ENCODE measurements around the gene GALNT17. TPM values are rescaled to one million over a fixed set of nuclear protein-coding genes. Genes with fewer than 3 reads are reported as not detected.

The GALNT17 gene
- polyA plus RNA-seq, 1 experiment = not detected

DNA sequence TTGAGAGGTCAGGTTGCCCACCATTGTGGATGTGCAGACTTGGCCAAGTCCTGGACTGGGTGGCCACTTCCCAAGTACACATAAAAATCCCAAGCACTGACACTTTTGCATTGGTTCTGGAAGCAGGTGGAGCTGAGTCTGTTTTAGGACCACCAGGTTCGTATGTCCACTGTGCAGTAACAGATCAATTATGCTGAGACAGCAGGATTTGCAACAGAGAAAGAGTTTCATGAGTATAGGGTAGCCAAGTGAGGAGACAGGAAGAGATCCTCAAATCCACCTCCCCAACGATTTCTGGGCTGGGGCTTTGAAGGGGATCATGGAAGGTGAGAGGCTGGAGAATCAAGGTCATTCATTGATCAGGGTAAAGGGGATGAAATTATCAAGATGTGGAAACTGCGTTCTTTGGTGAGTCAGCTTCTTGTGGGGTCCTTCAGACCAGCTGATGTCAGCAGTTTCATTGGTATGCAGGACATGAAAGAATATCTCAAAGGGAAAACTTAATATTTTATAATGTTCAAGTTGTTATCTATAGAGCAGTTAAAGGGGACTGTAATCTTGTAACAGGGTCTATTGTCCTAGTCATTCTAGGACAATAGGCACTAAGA lies 277.7 kb downstream of the GALNT17 start:
- DNase-seq (ENCODE audit: low read depth, low spot score) = no peak
- Histone ChIP-seq H3K27me3 (ENCODE audit: control insufficient read depth, insufficient read depth, low read length) (no peaks in the 10 kb centered on the region), H3K4me3 (ENCODE audit: low read depth, low read length) (no peak overlapping the region), H3K27ac (ENCODE audit: low read depth, low read length) (no peak overlapping the region), H3K9me3 (ENCODE audit: control insufficient read depth, insufficient read depth, low read length) (peaks cover 47% of the 10 kb centered on the region)
- POLR2A ChIA-PET = no interaction called here
- CTCF ChIA-PET = no interaction called here
- TF ChIP-seq, protein P1, sequence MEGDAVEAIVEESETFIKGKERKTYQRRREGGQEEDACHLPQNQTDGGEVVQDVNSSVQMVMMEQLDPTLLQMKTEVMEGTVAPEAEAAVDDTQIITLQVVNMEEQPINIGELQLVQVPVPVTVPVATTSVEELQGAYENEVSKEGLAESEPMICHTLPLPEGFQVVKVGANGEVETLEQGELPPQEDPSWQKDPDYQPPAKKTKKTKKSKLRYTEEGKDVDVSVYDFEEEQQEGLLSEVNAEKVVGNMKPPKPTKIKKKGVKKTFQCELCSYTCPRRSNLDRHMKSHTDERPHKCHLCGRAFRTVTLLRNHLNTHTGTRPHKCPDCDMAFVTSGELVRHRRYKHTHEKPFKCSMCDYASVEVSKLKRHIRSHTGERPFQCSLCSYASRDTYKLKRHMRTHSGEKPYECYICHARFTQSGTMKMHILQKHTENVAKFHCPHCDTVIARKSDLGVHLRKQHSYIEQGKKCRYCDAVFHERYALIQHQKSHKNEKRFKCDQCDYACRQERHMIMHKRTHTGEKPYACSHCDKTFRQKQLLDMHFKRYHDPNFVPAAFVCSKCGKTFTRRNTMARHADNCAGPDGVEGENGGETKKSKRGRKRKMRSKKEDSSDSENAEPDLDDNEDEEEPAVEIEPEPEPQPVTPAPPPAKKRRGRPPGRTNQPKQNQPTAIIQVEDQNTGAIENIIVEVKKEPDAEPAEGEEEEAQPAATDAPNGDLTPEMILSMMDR (IDR thresholded peaks at IDR 0.05; ENCODE audit: low read depth, low read length) = no peak

DNA sequence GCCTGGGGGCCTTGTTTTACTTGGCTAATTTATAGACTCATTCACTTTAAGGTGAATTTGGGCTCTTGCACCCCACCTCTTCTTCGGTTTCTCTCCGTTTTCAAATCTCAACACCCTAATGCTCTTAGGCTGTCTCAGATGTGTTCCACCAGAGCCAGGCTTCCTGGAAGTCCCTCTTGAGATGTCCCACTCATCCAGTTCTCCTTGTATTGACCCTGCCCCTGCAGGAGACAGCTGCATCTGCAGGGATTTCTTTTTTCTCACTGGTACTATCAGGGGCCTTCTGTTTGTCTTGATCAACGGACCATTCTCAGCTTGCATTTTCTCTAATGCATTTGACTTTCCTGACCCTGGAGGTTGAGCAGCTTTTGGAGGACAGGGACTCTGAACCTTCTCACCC lies 279.5 kb downstream of the GALNT17 start:
- POLR2A ChIA-PET = no interaction called here
- DNase-seq (ENCODE audit: low read depth, low spot score) = no peak

DNA sequence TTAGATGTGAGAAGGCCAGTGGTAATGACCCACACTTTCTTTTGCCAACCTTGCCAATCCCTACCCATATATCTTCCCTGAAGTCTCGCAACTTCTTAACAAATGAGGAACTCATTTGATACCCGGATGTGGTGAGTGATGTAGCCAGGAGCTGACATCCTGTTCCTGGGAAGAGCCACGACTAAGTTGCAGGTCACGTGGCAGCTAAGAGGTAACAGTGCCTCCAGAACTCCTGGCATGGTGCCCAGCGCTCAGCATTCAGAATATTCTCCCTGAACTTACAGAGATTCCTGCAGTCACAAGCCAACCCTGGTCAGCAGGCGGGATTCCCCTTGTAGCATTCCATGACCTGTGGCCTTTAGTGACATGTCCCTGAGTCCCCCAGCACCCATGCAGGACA lies 282.5 kb downstream of the GALNT17 start:
- TF ChIP-seq, protein P1 (IDR thresholded peaks at IDR 0.05; ENCODE audit: low read depth, low read length) = no peak
- POLR2A ChIA-PET = no interaction called here

More for the DNA sequence above, 279.5 kb downstream of the GALNT17 start:
- Histone ChIP-seq H3K4me3 (ENCODE audit: low read depth, low read length) (no peak overlapping the region), H3K27ac (ENCODE audit: low read depth, low read length) (no peak overlapping the region), H3K27me3 (ENCODE audit: control insufficient read depth, insufficient read depth, low read length) (no peaks in the 10 kb centered on the region), H3K9me3 (ENCODE audit: control insufficient read depth, insufficient read depth, low read length) (peaks cover 54% of the 10 kb centered on the region)
- TF ChIP-seq, protein P1 (IDR thresholded peaks at IDR 0.05; ENCODE audit: low read depth, low read length) = no peak
- CTCF ChIA-PET = no interaction called here

DNA sequence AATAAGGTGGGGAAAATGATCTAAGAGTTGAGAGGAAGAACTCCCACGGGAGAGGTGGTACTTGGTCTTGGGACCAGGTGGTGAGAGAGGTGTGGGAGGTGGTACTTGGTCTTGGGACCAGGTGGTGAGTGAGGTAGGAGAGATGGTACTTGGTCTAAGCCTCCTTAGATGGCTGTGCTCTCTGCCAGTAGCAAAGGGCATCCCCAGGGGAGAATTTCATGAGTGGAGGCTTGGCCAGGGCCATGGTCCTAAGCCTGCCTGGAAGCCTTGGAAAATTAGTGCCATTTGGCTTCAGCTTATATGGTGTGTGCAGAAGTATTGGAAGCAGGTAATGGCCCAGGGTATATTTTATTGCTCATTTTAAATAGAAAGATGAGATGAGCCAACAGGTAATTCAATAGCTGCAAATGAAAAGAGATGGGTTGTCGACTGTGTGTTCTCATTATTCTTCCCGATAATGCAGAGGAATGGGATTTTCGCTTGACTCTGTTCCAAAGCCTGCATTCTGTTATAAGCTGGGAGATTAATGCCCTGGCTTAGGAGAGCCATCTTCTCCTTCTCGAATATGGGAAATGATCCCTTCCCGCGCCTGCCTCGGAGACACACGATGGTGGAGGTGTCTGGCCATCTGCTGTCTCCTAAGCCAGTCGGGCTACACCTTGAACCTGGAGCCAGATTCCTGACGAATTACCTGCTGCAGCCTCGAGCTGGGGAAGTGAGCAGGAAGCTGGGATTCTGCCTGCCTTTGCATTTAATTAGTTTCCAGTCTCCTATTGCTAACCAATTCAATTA lies 287.8 kb downstream of the GALNT17 start:
- ChIA-PET CTCF (no interaction called here), POLR2A (no interaction called here)
- H3K9me3 ChIP-seq (ENCODE audit: control insufficient read depth, insufficient read depth, low read length) = peaks cover 58% of the 10 kb centered on the region
- no peaks in the 10 kb centered on the region for H3K27me3 ChIP-seq (ENCODE audit: control insufficient read depth, insufficient read depth, low read length)
- H3K27ac ChIP-seq (ENCODE audit: low read depth, low read length) = no peak overlapping the region
- no peak for DNase-seq (ENCODE audit: low read depth, low spot score)
- no peak overlapping the region for H3K4me3 ChIP-seq (ENCODE audit: low read depth, low read length)
- TF ChIP-seq, protein P1 (IDR thresholded peaks at IDR 0.05; ENCODE audit: low read depth, low read length) = no peak

More for the DNA sequence above, 282.5 kb downstream of the GALNT17 start:
- Histone ChIP-seq H3K27me3 (ENCODE audit: control insufficient read depth, insufficient read depth, low read length) (no peaks in the 10 kb centered on the region), H3K9me3 (ENCODE audit: control insufficient read depth, insufficient read depth, low read length) (peaks cover 61% of the 10 kb centered on the region), H3K27ac (ENCODE audit: low read depth, low read length) (no peak overlapping the region), H3K4me3 (ENCODE audit: low read depth, low read length) (no peak overlapping the region)
- DNase-seq (ENCODE audit: low read depth, low spot score) = no peak
- CTCF ChIA-PET = interaction anchor here (0.6 kb wide), 1 partner anchor 79 kb away, joined by 3 read pairs; no protein-coding TSS in a partner anchor

DNA sequence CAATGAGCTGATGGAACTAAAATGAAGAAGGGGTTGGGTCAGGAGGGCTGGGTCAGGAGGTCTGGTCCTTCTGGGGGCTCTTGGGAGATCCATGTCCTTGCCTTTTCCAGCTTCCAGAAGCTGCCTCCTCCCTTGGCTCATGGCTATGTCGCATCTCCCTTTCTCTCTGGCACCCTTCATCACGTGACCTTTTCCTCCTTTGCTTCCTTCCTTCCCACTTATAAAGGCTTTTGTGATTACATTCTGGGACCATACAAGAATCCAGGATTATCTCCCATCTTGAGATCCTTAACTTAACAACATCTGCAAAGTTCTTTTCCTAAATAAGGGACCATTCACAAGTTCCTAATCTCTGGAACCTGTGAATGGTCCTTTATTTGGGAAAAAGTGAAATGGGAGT lies 290.2 kb downstream of the GALNT17 start:
- H3K27me3 ChIP-seq (ENCODE audit: control insufficient read depth, insufficient read depth, low read length) = no peaks in the 10 kb centered on the region
- ChIA-PET POLR2A (no interaction called here), CTCF (no interaction called here)
- DNase-seq (ENCODE audit: low read depth, low spot score) = no peak
- H3K4me3 ChIP-seq (ENCODE audit: low read depth, low read length) = no peak overlapping the region
- no peak overlapping the region for H3K27ac ChIP-seq (ENCODE audit: low read depth, low read length)
- TF ChIP-seq, protein P1 (IDR thresholded peaks at IDR 0.05; ENCODE audit: low read depth, low read length) = no peak
- H3K9me3 ChIP-seq (ENCODE audit: control insufficient read depth, insufficient read depth, low read length) = peaks cover 59% of the 10 kb centered on the region

Measured in AG04450 (cell line).